GM12874 (cell line): ENCODE data around the gene EVPL.

Experiments
- TF ChIP-seq, protein P1 (sequence below): IDR thresholded peaks from 2 replicates; pipeline ENCODE4 v1.5.1; 2011; ENCODE audit warnings: low read depth, mild to moderate bottlenecking, control low read depth, low read length, moderate library complexity; ENCODE audit not compliant: insufficient read depth

Gene EVPL

DNA sequence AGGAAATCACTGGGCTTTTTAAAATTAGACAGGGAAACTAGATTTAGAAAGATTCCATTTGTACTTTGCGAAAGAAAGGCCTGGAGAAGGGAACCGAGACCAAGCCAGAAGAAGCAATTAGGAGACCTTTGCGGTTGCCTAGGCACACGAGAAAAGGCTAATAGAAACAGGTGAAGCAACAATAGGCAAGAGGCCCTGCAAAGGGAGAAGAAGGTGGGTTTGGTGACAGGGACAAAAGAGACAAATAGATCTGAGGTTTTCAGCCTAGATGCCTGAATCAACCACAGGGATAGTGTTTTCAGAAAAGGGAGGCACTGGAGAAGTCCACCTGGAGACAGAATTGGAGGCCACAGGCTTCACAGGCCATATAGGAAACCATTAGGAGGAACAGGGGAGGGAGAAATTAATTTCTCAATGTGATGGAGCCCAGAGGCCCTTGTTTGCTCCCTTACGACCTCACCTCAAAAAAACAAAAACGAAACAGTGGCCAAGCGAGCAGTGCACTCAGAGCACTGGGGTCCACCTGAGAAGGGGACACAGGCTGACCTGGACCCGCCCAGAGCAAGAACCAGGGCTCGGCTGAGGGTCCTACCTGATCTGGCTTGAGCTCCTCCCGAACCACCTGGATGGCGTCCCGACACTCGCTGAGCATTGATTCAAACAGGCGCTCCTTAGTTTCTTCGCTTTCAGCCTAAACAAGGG is 22.9 kb upstream of the EVPL start:
- TF ChIP-seq, protein P1, sequence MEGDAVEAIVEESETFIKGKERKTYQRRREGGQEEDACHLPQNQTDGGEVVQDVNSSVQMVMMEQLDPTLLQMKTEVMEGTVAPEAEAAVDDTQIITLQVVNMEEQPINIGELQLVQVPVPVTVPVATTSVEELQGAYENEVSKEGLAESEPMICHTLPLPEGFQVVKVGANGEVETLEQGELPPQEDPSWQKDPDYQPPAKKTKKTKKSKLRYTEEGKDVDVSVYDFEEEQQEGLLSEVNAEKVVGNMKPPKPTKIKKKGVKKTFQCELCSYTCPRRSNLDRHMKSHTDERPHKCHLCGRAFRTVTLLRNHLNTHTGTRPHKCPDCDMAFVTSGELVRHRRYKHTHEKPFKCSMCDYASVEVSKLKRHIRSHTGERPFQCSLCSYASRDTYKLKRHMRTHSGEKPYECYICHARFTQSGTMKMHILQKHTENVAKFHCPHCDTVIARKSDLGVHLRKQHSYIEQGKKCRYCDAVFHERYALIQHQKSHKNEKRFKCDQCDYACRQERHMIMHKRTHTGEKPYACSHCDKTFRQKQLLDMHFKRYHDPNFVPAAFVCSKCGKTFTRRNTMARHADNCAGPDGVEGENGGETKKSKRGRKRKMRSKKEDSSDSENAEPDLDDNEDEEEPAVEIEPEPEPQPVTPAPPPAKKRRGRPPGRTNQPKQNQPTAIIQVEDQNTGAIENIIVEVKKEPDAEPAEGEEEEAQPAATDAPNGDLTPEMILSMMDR: no peak

DNA sequence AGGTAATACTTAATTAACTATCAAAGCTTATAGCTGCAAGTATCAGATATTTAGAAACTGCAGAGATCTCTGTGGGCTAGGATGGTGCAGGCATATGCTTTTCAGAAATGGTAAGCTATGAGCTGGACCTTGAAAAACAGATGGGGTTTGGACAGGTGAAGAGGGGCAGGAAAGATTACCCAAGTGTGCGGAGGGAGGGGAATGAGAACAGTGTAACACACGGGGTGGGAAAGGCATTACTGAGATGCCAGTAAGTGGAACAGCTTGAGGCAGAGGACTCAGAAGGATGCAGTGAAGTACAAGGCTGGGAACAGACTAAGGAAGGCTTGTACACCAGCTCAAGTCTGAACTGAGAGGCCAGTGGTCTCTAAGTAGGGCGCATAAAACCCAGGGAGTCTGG is 22.1 kb upstream of the EVPL start:
- TF ChIP-seq, protein P1: no peak

DNA sequence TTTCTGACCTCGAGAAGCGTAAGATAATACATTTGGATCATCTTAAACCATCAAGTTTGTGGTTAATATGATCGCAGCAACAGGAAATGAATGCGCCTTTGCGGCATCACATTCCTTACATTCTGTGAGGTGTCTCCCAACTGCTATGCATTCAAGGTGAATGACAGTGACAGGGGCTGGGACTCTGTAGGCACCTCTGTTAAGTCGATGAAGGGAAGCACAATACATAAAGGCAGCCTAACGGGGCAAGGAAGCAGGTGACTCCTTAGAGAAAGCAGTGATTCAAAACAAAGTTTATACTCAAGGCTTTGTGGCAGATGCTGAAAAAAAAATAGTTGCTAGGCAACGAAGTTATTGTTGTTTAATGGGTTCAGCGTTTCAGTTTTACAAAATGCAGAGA is 21.6 kb upstream of the EVPL start:
- TF ChIP-seq, protein P1: no peak

DNA sequence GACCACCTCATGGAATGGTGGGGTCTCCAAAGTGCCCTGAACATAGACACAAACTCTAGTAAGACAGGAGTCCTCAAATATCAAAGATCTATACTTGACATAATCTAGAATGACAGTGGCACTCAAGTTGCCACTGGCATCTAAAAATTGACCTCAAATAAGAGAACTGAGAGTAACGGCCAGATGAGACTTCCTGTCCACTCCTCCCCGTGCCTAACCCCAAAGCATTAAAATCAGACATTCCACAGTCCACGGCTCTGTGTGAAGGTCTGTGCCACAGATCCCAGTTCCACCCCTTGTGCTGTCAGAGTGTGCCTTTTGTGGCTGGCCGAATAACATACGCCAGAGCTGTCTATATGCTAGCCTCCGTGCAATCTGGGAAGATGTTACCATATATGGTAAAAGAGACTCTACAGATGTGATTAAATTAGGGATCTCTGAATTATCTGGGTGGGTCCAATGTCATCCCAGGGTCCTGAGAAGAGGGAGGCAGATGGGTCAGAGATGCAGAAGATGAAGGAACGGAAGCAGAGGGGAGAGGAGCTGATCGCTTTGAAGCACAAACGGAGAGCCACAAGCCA is 21.0 kb upstream of the EVPL start:
- TF ChIP-seq, protein P1: no peak

DNA sequence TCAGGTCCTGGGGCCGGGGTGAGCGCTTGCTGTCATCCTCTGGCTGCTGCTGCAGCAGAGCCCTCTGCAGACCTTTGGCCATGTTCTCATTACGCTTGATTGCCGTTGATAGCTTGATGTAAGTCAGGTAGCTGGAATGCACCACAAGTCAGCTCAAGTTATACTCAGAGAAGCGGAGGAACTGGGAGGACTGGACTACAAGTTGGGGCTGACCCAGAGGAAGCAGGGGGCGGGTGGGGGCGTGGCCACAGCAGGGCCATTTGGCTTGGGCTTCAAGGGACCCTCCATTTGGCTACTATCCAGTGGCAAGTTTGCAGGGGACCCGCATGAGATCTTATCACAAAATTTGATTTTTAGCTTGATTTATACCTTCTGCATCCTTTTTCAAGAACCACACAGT is 19.0 kb upstream of the EVPL start:
- TF ChIP-seq, protein P1: no peak

DNA sequence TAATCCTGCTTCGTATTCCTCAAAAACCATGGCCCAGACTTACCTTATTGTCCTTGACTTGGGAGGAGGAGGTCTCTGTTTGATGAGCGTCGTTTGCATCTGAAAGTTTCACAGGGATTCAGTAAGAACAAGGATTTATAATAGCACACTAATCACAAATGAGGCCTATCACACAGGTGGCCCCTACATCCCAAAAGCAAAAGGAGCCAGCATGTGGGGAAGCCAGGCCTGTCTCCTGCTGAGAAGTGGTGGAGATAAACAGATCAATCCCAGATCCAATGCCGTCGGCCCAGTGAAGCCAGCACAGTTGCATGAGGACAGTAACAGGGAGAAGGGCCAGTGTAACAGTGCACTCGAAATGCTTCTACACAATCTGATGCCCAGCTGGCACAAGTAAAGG is 13.3 kb upstream of the EVPL start:
- TF ChIP-seq, protein P1: no peak

DNA sequence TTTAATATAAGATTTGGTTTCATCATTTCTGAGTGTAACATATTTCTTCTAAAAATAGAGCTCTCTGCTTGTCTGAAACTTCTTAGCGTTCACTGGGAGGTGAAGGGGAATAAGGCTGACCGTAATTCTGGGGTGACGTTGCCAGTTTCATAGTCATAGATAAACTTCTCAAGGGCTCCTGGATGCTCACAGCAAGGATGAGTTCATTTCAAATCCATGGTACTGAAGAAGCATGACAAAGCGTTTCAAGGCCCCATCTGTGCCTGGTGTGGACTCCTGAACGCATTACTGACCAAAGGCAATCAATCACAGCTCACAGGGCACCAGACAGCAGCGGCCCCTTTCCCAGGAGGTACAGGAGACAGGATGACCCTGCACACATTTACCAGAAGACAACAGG is 12.0 kb upstream of the EVPL start:
- TF ChIP-seq, protein P1: no peak
